HepG2 (cell line): ENCODE data around the gene SYP.

ENCODE experiments used
- CBX1 ChIP-seq: IDR thresholded peaks from one replicate; pipeline ENCODE4 v1.6.1; 2016; ENCODE audit warnings: antibody characterized with exemption, low read depth
- CTCF ChIP-seq: sonication (generic); formaldehyde crosslinking; IDR thresholded peaks from 2 replicates; pipeline ENCODE4 v1.5.0; 2020; ENCODE audit warnings: mild to moderate bottlenecking, missing genetic modification reagents, moderate library complexity
- KLF16 ChIP-seq, 2 experiments: sonication (generic) in 1 of 2; formaldehyde crosslinking in 1 of 2; IDR thresholded peaks; 2 replicates each; pipeline versions ENCODE4 v1.6.1 to v1.8.0; 2016 to 2023; ENCODE audit warnings: missing genetic modification reagents in 2 of 2, missing compliant biosample characterization in 1 of 2
- TF ChIP-seq, protein P1 (sequence below): sonication (generic); formaldehyde crosslinking; IDR thresholded peaks from 2 replicates; pipeline ENCODE4 v1.8.1; 2023; ENCODE audit warnings: missing genetic modification reagents, inconsistent platforms, borderline replicate concordance

DNA sequence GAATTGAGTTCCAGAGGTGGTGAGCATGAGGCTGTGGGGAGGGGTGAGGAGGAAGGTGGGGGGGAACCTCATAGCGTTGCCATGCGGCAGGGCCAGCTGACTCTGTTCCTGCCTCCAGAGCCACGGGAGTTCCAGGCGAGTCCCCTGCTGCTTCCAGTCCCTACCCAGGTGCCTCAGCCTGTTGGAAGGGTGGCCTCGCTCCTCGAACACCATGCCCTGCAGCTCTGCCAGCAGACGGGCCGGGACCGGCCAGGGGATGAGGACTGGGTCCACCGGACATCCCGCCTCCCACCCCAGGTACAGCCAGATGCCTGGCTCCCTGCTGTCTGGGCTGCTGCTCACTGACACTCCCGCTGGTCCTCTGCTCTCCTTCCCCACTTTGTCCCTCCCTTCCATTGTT is 43.2 kb upstream of the SYP start:
- TF ChIP-seq CBX1 = no peak
- no peak for TF ChIP-seq CTCF (CRISPR knock-in tag)
- TF ChIP-seq, protein P1, sequence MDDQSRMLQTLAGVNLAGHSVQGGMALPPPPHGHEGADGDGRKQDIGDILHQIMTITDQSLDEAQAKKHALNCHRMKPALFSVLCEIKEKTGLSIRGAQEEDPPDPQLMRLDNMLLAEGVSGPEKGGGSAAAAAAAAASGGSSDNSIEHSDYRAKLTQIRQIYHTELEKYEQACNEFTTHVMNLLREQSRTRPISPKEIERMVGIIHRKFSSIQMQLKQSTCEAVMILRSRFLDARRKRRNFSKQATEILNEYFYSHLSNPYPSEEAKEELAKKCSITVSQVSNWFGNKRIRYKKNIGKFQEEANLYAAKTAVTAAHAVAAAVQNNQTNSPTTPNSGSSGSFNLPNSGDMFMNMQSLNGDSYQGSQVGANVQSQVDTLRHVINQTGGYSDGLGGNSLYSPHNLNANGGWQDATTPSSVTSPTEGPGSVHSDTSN = no peak
- no peak for TF ChIP-seq KLF16 (CRISPR knock-in tag; IDR thresholded peaks at IDR 0.05)
